HUES6 (cell line): ENCODE data around the gene MED13.
"Not testable (repeated sequence)": the region's sequence is repeated elsewhere in the genome, so short reads cannot be mapped to it uniquely, and the experiment has no call there.

Experiments
- H3K27ac ChIP-seq: 2 replicates; pipeline ENCODE4 v1.7.0; 2013; ENCODE audit warnings: low read depth, mild to moderate bottlenecking, low read length, inconsistent platforms
- H3K27me3 ChIP-seq: 2 replicates; pipeline ENCODE4 v1.6.1; 2013; ENCODE audit warnings: low read length; ENCODE audit not compliant: control insufficient read depth, insufficient read depth
- H3K36me3 ChIP-seq: 2 replicates; pipeline ENCODE4 v1.6.1; 2013; ENCODE audit warnings: low read length; ENCODE audit not compliant: control insufficient read depth, insufficient read depth
- H3K4me1 ChIP-seq: 2 replicates; pipeline ENCODE4 v1.6.1; 2013; ENCODE audit warnings: low read length; ENCODE audit not compliant: control insufficient read depth, insufficient read depth
- H3K4me3 ChIP-seq: 2 replicates; pipeline ENCODE4 v1.5.1; 2013; ENCODE audit warnings: low read depth, low read length
- H3K9ac ChIP-seq: one replicate; pipeline ENCODE4 v1.6.1; 2013; ENCODE audit warnings: mild to moderate bottlenecking, low read length
- H3K9me3 ChIP-seq: 2 replicates; pipeline ENCODE4 v1.6.1; 2013; ENCODE audit warnings: low read depth, low read length; ENCODE audit not compliant: control insufficient read depth, insufficient read depth

The MED13 gene

DNA sequence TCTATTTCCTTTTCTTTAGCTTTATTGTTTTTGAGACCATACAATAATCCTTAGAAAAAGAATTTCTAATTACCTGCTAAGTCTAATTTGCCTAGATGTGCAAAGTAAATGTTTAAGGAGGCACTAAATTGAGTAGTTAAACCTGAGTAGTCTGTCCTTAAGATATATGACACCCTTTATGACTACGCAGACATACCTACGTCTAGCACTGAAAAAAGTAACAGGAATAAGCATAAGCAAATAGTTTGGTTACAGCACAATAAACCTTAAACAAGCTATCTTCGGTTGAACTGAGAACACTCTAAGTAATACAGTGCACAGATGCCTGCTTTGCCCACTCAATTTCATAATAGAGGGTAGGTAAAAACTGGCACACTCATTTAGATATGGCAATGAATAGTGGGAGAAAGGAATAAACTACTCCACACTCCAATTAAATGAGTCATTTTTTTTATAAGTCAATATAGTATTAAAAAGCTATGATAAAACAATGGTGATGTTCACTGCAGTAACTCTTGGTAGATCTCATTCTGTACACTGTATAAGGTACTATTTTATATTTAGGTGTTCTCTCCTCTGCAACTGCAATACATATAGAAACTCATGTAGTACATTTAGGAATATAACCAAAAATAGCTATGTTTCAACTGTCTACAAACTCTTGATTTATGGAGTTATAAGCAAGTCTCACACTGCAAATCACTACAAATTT is 117.6 kb downstream of the MED13 start:
- Histone ChIP-seq H3K27ac (no peak overlapping the region), H3K9ac (no peak overlapping the region), H3K4me1 (no peaks in the 10 kb centered on the region), H3K4me3 (no peak overlapping the region), H3K36me3 (peaks cover 83% of the 10 kb centered on the region), H3K9me3 (no peaks in the 10 kb centered on the region), H3K27me3 (no peaks in the 10 kb centered on the region)

DNA sequence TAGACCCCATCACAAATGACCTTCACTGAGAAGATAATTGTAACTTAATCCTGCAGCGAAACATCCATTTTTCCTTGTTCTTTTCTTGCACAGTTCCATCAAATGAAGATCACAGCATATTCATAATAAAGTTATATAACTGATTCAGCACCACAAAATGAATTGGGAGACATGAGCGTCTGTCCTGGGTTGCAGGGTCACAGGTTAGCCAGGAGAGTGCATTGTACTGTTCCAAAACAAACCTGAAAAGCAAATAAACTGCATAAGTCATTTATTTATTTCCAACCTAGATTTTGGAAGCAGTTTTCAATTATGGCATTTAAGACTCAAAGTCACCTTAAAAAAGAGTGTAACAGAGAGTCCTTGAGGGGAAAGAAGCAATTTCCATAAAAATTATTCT is 118.7 kb downstream of the MED13 start:
- Histone ChIP-seq H3K36me3 (peaks cover 72% of the 10 kb centered on the region), H3K4me1 (no peaks in the 10 kb centered on the region), H3K27me3 (no peaks in the 10 kb centered on the region), H3K9ac (no peak overlapping the region), H3K9me3 (no peaks in the 10 kb centered on the region), H3K27ac (no peak overlapping the region), H3K4me3 (no peak overlapping the region)

DNA sequence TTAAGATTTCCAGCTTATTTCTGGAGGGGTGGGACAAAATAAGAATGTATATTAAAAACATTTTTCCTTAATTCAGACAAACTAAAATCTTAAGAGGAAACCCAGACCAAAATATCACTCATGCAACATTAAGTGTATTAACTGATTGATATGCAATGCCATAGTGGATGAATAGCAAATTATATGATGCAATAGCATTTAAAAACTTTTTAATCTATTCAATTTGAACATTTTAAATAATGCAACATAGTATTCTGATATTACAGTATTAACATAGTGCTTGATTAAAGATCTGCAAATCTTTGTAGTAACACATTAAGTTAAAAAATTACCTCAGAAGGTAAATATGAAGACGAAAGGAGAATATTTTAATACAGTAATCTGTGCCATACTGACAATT is 122.0 kb downstream of the MED13 start:
- no peaks in the 10 kb centered on the region for H3K9me3 ChIP-seq
- no peaks in the 10 kb centered on the region for H3K27me3 ChIP-seq
- no peak overlapping the region for H3K9ac ChIP-seq
- no peaks in the 10 kb centered on the region for H3K4me1 ChIP-seq
- H3K27ac ChIP-seq = no peak overlapping the region
- H3K36me3 ChIP-seq = peaks cover 44% of the 10 kb centered on the region
- H3K4me3 ChIP-seq = no peak overlapping the region

DNA sequence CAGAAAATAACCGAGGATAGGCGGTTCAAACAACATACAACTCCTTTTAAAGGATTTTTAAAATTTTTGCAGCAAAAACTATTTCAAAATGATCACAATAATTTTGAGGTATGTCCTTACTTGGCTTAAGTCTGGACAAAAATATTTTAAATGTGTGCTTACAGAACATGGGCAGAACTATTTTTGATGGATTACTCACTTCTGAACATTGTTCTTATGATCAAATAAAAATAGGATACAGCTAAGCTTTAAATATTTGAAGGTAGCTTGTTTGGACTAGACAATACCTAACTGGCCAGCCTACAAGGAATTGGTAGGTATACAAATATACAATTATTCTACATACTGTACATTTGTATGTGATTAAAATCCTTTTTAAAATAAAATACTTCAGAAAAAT is 123.0 kb downstream of the MED13 start:
- no peak overlapping the region for H3K27ac ChIP-seq
- no peaks in the 10 kb centered on the region for H3K4me1 ChIP-seq
- H3K9me3 ChIP-seq = no peaks in the 10 kb centered on the region
- H3K36me3 ChIP-seq = peaks cover 34% of the 10 kb centered on the region
- no peak overlapping the region for H3K9ac ChIP-seq
- no peaks in the 10 kb centered on the region for H3K27me3 ChIP-seq
- H3K4me3 ChIP-seq = no peak overlapping the region

DNA sequence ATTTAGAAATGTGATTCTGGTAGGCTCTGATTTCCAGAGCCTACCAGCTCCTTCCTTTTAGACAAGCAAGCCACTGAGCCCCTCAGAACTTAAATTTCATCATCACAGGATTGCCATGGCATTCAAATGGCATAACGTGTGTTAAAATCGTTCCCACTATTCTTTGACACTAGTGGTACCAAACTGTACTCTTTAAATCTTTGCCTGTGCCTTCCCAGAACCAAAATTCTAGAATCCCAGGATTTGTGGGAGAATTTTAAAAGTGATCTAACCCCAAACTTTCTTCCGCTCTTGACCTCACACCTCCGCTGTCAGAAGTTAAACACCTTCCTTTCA is 137.0 kb downstream of the MED13 start:
- no peaks in the 10 kb centered on the region for H3K27me3 ChIP-seq
- peak overlapping the region; percentile 92 for H3K4me3 ChIP-seq
- H3K9ac ChIP-seq = no peak overlapping the region
- H3K9me3 ChIP-seq = no peaks in the 10 kb centered on the region
- peaks cover 4% of the 10 kb centered on the region; the same call in 1 of the 2 replicates for H3K4me1 ChIP-seq
- no peak overlapping the region for H3K27ac ChIP-seq
- H3K36me3 ChIP-seq = peaks cover 12% of the 10 kb centered on the region

DNA sequence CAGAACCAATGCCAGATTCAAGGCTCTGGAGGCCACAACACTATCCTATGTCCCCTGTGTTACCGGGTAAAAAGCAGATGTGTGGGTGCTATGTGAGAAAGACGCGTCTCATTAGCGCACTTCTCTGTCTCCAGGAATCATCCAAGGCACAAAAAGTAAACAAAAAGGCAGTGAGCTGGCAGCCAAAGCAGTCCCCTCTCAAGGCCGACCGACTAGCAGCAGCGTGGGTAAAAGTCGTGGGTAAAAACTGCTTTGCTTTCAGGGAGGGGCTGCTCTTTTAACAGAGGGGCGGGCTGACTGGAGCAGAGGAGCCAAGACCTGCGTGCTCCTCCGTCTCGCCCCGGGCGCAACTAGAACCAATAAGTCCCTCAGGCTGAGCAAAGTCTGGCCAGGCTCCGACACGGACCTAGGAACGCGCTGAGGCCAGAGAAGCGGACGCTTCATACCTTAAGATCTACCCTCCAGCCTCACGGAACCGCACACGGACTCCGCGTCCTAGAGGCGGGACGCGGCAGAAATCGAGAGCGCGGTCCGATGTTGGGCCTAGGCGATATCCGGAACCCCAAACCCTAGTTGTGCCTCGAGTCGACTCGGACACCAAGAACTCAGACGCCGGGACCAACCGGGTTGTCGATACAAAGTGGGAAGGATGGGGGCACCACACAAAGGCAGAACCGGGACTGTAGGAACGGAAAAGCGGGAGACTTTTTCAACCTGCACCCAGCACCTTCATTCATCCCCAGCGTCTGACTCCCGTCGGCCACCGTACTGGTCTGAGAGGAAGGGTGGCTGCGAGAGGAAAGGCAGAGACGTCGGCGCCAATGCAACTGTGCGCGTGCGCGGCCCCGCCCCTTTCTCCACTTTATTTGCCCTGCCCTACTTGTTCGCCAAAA is 137.6 kb downstream of the MED13 start, which contains the start of gene INTS2:
TSS of gene INTS2 (minus strand) at position 775 of the 893 bp plus-strand sequence. CDS start 1,338 bp downstream, outside the sequence.
- Histone ChIP-seq H3K9me3 (no peaks in the 10 kb centered on the region), H3K4me3 (peak within 1 kb of the TSS; percentile 92), H3K4me1 (peaks cover 4% of the 10 kb centered on the region; the same call in 1 of the 2 replicates), H3K27ac (peak within 1 kb of the TSS; percentile 81), H3K27me3 (no peaks in the 10 kb centered on the region), H3K9ac (peak within 1 kb of the TSS; percentile 90), H3K36me3 (peaks cover 12% of the 10 kb centered on the region)

DNA sequence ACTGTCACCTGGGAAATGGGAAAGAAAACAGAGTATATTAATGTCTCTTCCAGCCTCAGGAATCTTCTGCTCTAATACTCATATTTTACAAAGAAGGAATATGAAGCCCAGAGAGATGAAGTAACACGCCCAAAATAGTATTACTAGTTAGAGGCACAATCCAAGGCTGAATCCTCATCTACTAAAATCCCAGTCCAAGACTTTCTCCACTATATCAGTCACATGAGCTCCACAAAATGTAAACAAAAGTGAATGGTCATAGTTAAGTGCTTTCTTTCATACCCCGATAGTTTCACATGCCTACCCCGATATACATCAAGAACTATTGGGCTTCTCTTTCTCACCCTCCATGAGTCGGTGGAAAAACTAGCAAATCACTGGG is 138.3 kb downstream of the MED13 start:
- Histone ChIP-seq H3K4me1 (peaks cover 4% of the 10 kb centered on the region; the same call in 1 of the 2 replicates), H3K27me3 (no peaks in the 10 kb centered on the region), H3K9ac (peak overlapping the region; percentile 90), H3K36me3 (peaks cover 16% of the 10 kb centered on the region), H3K27ac (0 out of 2 replicates have a peak overlapping the region, but pooled peaks have one; percentile 81), H3K9me3 (no peaks in the 10 kb centered on the region), H3K4me3 (peak overlapping the region; percentile 92)

DNA sequence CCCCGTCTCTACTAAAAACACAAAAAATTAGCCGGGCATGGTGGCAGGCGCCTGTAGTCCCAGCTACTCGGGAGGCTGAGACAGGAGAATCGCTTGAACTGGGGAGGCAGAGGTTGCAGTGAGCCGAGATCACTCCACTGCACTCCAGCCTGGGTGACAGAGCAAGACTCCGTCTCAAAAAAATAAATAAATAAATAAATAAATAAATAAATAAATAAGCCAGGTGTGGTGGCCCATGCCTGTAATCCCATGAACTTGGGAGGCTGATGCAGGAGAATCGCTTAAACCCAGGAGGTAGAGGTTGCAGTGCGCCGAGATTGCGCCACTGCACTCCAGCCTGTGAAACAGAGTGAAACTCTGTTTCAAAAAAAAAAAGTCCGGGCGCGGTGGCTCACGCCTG is 149.9 kb downstream of the MED13 start:
- H3K9me3 ChIP-seq, H3K9ac ChIP-seq, H3K27me3 ChIP-seq, H3K4me1 ChIP-seq, H3K4me3 ChIP-seq, H3K27ac ChIP-seq: not testable (repeated sequence)
- H3K36me3 ChIP-seq = peaks cover 47% of the 10 kb centered on the region

DNA sequence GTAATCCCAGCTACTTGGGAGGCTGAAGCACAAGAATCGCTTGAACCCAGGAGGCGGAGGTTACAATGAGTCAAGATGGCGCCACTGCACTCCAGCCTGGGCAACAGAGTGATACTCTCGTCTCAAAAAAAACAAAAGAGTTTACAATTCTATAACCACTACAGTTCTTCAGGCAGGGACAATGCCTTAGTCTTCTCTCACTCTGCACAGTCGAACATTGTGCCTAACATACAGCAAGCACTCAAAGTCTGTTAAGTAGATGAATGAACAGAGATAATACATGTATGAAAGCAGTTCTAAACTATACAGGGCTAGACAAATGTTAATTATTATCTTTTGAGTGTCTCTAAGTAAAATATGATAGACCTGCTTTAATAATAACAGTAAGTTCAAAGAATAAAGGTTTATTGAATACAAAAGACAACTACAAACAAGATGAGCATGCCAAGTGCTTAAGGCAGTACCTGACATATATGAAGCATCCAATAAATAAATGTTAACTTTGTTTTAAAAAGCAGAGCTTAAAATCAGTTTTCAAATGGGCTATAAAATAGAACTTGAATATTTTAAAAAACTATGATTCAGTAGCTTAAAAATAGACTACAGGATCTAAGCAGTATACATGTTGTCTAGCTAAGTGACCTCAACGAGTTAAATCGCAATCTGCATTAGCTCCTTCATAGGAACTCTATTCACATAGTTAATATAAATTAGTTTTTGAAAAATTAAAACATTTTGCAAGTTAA is 156.6 kb downstream of the MED13 start:
- H3K4me3 ChIP-seq = no peak overlapping the region
- no peaks in the 10 kb centered on the region for H3K4me1 ChIP-seq
- no peaks in the 10 kb centered on the region for H3K27me3 ChIP-seq
- H3K27ac ChIP-seq = no peak overlapping the region
- H3K36me3 ChIP-seq = peaks cover 73% of the 10 kb centered on the region
- no peak overlapping the region for H3K9ac ChIP-seq
- no peaks in the 10 kb centered on the region for H3K9me3 ChIP-seq

DNA sequence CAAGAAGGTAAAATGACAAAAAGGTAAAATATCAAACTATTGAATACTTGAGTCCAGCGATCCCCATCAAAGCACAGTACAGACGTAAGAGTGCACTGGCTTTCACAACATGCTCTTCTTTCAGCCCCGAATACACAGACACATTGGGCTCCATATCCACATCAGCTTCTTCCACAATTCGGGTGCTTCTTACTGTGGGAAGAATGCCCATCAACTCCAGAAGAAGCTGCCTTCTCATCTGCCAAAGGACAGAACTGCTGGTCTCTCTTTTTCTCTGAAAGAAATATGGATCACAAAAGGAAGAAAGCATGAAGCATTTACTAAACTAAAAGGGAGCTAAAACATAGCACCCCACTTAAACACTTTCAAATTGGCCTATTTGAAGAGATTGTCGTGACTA is 157.7 kb downstream of the MED13 start:
- peaks cover 80% of the 10 kb centered on the region for H3K36me3 ChIP-seq
- no peaks in the 10 kb centered on the region for H3K27me3 ChIP-seq
- no peak overlapping the region for H3K27ac ChIP-seq
- no peaks in the 10 kb centered on the region for H3K9me3 ChIP-seq
- H3K4me3 ChIP-seq = no peak overlapping the region
- H3K4me1 ChIP-seq = no peaks in the 10 kb centered on the region
- no peak overlapping the region for H3K9ac ChIP-seq
